ENCODE data around the gene TAGLN3. TPM values are rescaled to one million over a fixed set of nuclear protein-coding genes. Genes with fewer than 3 reads are reported as not detected.

TAGLN3 gene
- total RNA-seq, 4 donors from 2014 or later = not detected

- Histone ChIP-seq H3K27ac (no peak overlapping the region), H3K36me3 (no peaks in the 10 kb centered on the region), H3K27me3 (peaks cover 4 to 25% (median 19%) of the 10 kb centered on the region in 3 donors), H3K9me3 (no peaks in the 10 kb centered on the region), H3K4me1 (peaks cover 5 to 6% of the 10 kb centered on the region in 2 donors), H3K4me3 (no peak overlapping the region)
- no peak for DNase-seq
- in situ Hi-C loops (cut with MboI; ENCODE audit: low sequenced_read_pairs in 4 of 4) = no loop called here
- ATAC-seq = no peak
- TF ChIP-seq CTCF (IDR thresholded peaks at IDR 0.05 in 4 of 5, conservative IDR thresholded peaks at IDR 0.05 in 1 of 5) (no peak), POLR2A (IDR thresholded peaks at IDR 0.05) (no peak)
- intact Hi-C loops (cut with DNase I; ENCODE audit: low total_unique reads) = no loop called here
These were observed 1.6 kb downstream of the TAGLN3 start for GRCh38 chr3:112000367-112000771.

- DNase-seq (no peak), ATAC-seq (no peak)
- Histone ChIP-seq H3K4me3 (no peak overlapping the region), H3K36me3 (no peaks in the 10 kb centered on the region), H3K27ac (no peak overlapping the region), H3K27me3 (peaks cover 4 to 25% (median 19%) of the 10 kb centered on the region in 3 donors), H3K4me1 (peaks cover 5 to 6% of the 10 kb centered on the region in 2 donors), H3K9me3 (no peaks in the 10 kb centered on the region)
- intact Hi-C loops (cut with DNase I; ENCODE audit: low total_unique reads) (no loop called here), in situ Hi-C loops (cut with MboI; ENCODE audit: low sequenced_read_pairs in 4 of 4) (no loop called here)
- no peak for TF ChIP-seq POLR2A (IDR thresholded peaks at IDR 0.05)
- TF ChIP-seq CTCF (IDR thresholded peaks at IDR 0.05 in 4 of 5, conservative IDR thresholded peaks at IDR 0.05 in 1 of 5) = no peak
These were observed 2.2 kb downstream of the TAGLN3 start for GRCh38 chr3:112000966-112001365.

GRCh38 chr3:112001526-112001925 is 2.8 kb downstream of the TAGLN3 start:
- peaks cover 5 to 6% of the 10 kb centered on the region in 2 donors for H3K4me1 ChIP-seq
- intact Hi-C loops (cut with DNase I; ENCODE audit: low total_unique reads) (no loop called here), in situ Hi-C loops (cut with MboI; ENCODE audit: low sequenced_read_pairs in 4 of 4) (no loop called here)
- H3K27me3 ChIP-seq = peaks cover 4 to 25% (median 19%) of the 10 kb centered on the region in 3 donors
- no peak overlapping the region for H3K4me3 ChIP-seq
- ATAC-seq = no peak
- no peak for DNase-seq
- H3K36me3 ChIP-seq = no peaks in the 10 kb centered on the region
- TF ChIP-seq CTCF (IDR thresholded peaks at IDR 0.05 in 4 of 5, conservative IDR thresholded peaks at IDR 0.05 in 1 of 5) = no peak
- no peaks in the 10 kb centered on the region for H3K9me3 ChIP-seq
- H3K27ac ChIP-seq = no peak overlapping the region

GRCh38 chr3:112002096-112002971 is 3.6 kb downstream of the TAGLN3 start:
- H3K4me1 ChIP-seq = peaks cover 5 to 6% of the 10 kb centered on the region in 2 donors
- DNase-seq = no peak
- in situ Hi-C loops (cut with MboI; ENCODE audit: low sequenced_read_pairs in 4 of 4) = no loop called here

More at GRCh38 chr3:112002096-112002971, 3.6 kb downstream of the TAGLN3 start:
- peaks cover 4 to 25% (median 19%) of the 10 kb centered on the region in 3 donors for H3K27me3 ChIP-seq
- H3K36me3 ChIP-seq = no peaks in the 10 kb centered on the region
- H3K9me3 ChIP-seq = no peaks in the 10 kb centered on the region
- ATAC-seq = no peak
- no peak overlapping the region for H3K27ac ChIP-seq
- no peak overlapping the region for H3K4me3 ChIP-seq
- TF ChIP-seq CTCF (IDR thresholded peaks at IDR 0.05 in 4 of 5, conservative IDR thresholded peaks at IDR 0.05 in 1 of 5) = no peak
- no peak for TF ChIP-seq POLR2A (IDR thresholded peaks at IDR 0.05)
- intact Hi-C loops (cut with DNase I; ENCODE audit: low total_unique reads) = no loop called here

Data from gastrocnemius medialis (tissue), 4 donors.